ENCODE data around the gene CD59. TPM values are rescaled to one million over a fixed set of nuclear protein-coding genes. Genes with fewer than 3 reads are reported as not detected.

The CD59 gene
- total RNA-seq, 1 experiment from 2014 or later: 204 TPM

DNA sequence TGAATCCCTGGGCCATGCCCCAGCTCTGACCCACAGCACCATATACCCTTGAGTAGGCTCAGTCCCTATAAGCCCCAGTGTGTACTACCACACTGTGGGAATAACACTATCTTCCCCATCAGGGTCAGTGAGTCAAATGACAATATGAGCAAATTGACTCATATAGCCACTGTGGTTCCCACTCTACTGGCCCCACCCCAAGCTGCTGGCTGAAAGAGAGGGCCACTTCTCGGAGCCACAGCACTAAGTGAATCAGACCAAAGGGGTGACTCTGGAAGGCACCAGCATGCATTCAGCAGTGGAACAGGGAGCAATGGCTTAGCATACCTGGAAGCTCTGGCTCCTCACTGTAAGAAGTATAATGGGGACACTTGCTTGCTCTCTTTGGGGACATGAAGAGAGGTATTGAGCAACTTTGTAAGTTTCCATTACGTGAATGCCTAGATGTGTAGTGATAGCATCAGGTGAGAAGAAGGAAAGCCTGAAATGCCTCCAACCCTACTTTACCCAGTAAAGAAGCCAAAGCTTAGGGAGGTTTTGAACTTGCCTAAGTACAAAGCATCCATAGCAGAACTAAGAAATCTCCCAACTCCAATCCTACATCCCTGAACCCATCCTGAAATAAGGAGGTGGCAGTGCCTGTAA is 13.5 kb downstream of the CD59 start:
- ChIA-PET CTCF (interaction anchor here (0.5 kb wide), 1 partner anchor 271 kb away, joined by 3 read pairs; no protein-coding TSS in a partner anchor), POLR2A (ENCODE audit: low non-redundant PET) (interaction anchor here (0.6 kb wide), 1 partner anchor 326 kb away, joined by 3 read pairs; no protein-coding TSS in a partner anchor)
- Histone ChIP-seq H3K4me3 (ENCODE audit: low read depth, low read length, poor library complexity, severe bottlenecking) (no peak overlapping the region), H3K9me3 (ENCODE audit: low read depth, low read length, poor library complexity, severe bottlenecking) (no peaks in the 10 kb centered on the region), H3K27ac (ENCODE audit: low read depth, low read length, poor library complexity, severe bottlenecking) (no peak overlapping the region), H3K4me1 (ENCODE audit: insufficient read depth, low read length, poor library complexity, severe bottlenecking) (peaks cover 13% of the 10 kb centered on the region), H3K36me3 (ENCODE audit: insufficient read depth, low read length, poor library complexity, severe bottlenecking) (peaks cover 7% of the 10 kb centered on the region), H3K27me3 (replicated peaks; ENCODE audit: insufficient read depth, low read depth, low read length, poor library complexity) (no peaks in the 10 kb centered on the region)
- no peak for TF ChIP-seq EZH2 (IDR thresholded peaks at IDR 0.05; ENCODE audit: borderline replicate concordance, low read depth, low read length, poor library complexity, severe bottlenecking)
- TF ChIP-seq, protein P1, sequence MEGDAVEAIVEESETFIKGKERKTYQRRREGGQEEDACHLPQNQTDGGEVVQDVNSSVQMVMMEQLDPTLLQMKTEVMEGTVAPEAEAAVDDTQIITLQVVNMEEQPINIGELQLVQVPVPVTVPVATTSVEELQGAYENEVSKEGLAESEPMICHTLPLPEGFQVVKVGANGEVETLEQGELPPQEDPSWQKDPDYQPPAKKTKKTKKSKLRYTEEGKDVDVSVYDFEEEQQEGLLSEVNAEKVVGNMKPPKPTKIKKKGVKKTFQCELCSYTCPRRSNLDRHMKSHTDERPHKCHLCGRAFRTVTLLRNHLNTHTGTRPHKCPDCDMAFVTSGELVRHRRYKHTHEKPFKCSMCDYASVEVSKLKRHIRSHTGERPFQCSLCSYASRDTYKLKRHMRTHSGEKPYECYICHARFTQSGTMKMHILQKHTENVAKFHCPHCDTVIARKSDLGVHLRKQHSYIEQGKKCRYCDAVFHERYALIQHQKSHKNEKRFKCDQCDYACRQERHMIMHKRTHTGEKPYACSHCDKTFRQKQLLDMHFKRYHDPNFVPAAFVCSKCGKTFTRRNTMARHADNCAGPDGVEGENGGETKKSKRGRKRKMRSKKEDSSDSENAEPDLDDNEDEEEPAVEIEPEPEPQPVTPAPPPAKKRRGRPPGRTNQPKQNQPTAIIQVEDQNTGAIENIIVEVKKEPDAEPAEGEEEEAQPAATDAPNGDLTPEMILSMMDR (conservative IDR thresholded peaks at IDR 0.05; ENCODE audit: low read depth, low read length): no peak
- BruUV-seq (replicated peaks): no TSS peak
- intact Hi-C loops (cut with micrococcal nuclease; ENCODE audit: unreplicated experiment): no loop called here
- DNase-seq (ENCODE audit: low spot score): no peak

DNA sequence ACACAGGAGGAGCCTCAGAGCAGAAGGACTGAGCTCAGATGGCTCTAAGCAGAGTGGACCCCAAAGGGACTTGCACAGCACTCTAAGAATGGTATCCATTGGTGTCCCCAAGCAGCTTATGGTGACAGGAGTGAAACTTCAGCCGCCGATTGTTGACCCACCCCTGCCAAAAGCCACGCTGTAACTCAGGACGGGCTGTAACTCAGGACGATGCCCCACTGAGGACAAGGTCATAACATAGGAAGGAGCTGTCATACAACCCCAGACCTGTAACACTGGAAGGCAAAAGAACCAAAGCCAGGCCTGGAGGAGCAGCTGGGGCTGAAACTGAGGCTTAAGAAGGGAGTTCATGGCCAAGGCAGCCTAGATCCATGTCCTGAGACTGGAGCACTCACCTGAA is 14.2 kb downstream of the CD59 start:
- Histone ChIP-seq H3K36me3 (ENCODE audit: insufficient read depth, low read length, poor library complexity, severe bottlenecking) (peaks cover 8% of the 10 kb centered on the region), H3K27me3 (replicated peaks; ENCODE audit: insufficient read depth, low read depth, low read length, poor library complexity) (no peaks in the 10 kb centered on the region), H3K27ac (ENCODE audit: low read depth, low read length, poor library complexity, severe bottlenecking) (no peak overlapping the region), H3K4me1 (ENCODE audit: insufficient read depth, low read length, poor library complexity, severe bottlenecking) (peaks cover 13% of the 10 kb centered on the region), H3K9me3 (ENCODE audit: low read depth, low read length, poor library complexity, severe bottlenecking) (no peaks in the 10 kb centered on the region), H3K4me3 (ENCODE audit: low read depth, low read length, poor library complexity, severe bottlenecking) (no peak overlapping the region)
- CTCF ChIA-PET: no interaction called here
- TF ChIP-seq EZH2 (IDR thresholded peaks at IDR 0.05; ENCODE audit: borderline replicate concordance, low read depth, low read length, poor library complexity, severe bottlenecking): no peak
- TF ChIP-seq, protein P1 (conservative IDR thresholded peaks at IDR 0.05; ENCODE audit: low read depth, low read length): no peak
- intact Hi-C loops (cut with micrococcal nuclease; ENCODE audit: unreplicated experiment): no loop called here
- POLR2A ChIA-PET (ENCODE audit: low non-redundant PET): no interaction called here
- BruUV-seq (replicated peaks): no TSS peak
- DNase-seq (ENCODE audit: low spot score): no peak

DNA sequence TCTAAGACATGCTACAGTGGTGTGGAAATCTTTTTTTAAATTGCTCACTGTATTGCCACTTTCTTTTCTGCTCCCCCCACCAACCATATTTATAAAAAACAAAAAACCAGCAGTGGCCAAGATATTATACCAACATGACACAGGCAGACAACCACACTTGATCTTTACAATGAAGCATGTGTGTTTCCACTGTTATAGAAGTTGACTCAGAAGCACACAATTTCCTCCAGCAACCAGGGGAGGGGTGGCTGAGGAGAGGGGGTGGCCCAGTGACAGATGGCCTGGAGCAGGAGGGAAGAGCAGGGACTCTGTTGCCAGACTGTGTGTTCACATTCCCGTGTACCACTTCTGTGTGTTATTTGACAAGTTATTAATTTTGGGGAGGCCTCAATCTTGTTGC is 14.8 kb downstream of the CD59 start:
- TF ChIP-seq EZH2 (IDR thresholded peaks at IDR 0.05; ENCODE audit: borderline replicate concordance, low read depth, low read length, poor library complexity, severe bottlenecking): no peak
- TF ChIP-seq, protein P1 (conservative IDR thresholded peaks at IDR 0.05; ENCODE audit: low read depth, low read length): no peak
- CTCF ChIA-PET: no interaction called here
- H3K9me3 ChIP-seq (ENCODE audit: low read depth, low read length, poor library complexity, severe bottlenecking): no peaks in the 10 kb centered on the region
- no peak for DNase-seq (ENCODE audit: low spot score)
- no peaks in the 10 kb centered on the region for H3K27me3 ChIP-seq (replicated peaks; ENCODE audit: insufficient read depth, low read depth, low read length, poor library complexity)
- no TSS peak for BruUV-seq (replicated peaks)
- peaks cover 11% of the 10 kb centered on the region for H3K36me3 ChIP-seq (ENCODE audit: insufficient read depth, low read length, poor library complexity, severe bottlenecking)
- no peak overlapping the region for H3K4me3 ChIP-seq (ENCODE audit: low read depth, low read length, poor library complexity, severe bottlenecking)
- POLR2A ChIA-PET (ENCODE audit: low non-redundant PET): no interaction called here
- intact Hi-C loops (cut with micrococcal nuclease; ENCODE audit: unreplicated experiment): no loop called here
- no peak overlapping the region for H3K27ac ChIP-seq (ENCODE audit: low read depth, low read length, poor library complexity, severe bottlenecking)
- peaks cover 13% of the 10 kb centered on the region for H3K4me1 ChIP-seq (ENCODE audit: insufficient read depth, low read length, poor library complexity, severe bottlenecking)
